ENCODE measurements around the gene GABPB1. TPM values are rescaled to one million over a fixed set of nuclear protein-coding genes. Genes with fewer than 3 reads are reported as not detected.

The GABPB1 gene
- total RNA-seq, 1 donor from 2014 or later: 10.9 TPM

DNA sequence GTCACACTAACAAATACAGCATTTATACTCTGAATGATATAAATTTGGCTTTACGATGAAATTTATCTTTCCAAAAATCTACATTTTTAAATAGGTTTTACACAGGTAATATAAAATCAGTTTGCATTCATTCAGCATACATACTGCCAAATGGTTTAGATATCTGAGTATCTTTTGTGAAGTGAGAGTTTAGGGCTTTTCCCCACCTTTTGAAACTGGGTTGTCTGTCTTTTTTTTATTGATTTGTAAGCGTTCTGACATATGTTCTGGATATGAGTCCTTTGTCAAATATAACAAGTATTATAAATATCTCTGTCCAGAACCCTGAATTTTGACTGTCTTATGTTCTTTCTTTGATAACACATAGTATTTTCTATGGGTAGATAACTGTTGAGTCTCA is 42.4 kb downstream of the GABPB1 start:
- Histone ChIP-seq H3K27me3 (no peaks in the 10 kb centered on the region), H3K36me3 (peaks cover 0 to 6% of the 10 kb centered on the region in 2 donors), H3K4me3 (no peak overlapping the region), H3K4me1 (no peaks in the 10 kb centered on the region), H3K27ac (no peak overlapping the region), H3K9me3 (no peaks in the 10 kb centered on the region)
- intact Hi-C loops (cut with DNase I): loop anchor here (10.0 kb wide), 1 partner anchor 62 kb away; no protein-coding TSS in a partner anchor
- TF ChIP-seq, protein P1, sequence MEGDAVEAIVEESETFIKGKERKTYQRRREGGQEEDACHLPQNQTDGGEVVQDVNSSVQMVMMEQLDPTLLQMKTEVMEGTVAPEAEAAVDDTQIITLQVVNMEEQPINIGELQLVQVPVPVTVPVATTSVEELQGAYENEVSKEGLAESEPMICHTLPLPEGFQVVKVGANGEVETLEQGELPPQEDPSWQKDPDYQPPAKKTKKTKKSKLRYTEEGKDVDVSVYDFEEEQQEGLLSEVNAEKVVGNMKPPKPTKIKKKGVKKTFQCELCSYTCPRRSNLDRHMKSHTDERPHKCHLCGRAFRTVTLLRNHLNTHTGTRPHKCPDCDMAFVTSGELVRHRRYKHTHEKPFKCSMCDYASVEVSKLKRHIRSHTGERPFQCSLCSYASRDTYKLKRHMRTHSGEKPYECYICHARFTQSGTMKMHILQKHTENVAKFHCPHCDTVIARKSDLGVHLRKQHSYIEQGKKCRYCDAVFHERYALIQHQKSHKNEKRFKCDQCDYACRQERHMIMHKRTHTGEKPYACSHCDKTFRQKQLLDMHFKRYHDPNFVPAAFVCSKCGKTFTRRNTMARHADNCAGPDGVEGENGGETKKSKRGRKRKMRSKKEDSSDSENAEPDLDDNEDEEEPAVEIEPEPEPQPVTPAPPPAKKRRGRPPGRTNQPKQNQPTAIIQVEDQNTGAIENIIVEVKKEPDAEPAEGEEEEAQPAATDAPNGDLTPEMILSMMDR (IDR thresholded peaks at IDR 0.05): no peak
- DNase-seq (ENCODE audit: low spot score in 2 of 2): no peak

DNA sequence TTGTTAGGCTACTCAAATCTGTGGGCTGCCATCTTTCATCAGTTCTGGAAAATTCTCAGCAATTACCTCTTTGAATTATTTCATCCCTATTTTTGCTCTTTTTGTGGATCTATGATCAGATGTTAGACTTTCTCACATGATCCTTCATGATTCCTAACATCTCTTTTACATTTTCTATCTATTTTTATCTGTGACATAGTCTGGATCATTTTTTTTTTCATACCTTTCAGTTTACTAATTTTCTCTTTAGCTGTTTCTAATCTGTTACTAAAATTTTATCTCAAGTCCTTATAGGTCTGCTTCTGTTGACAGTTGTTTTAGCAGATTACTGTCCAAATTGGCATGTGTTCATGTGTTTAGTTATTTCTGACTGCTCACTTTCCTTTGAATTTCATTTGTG is 47.2 kb downstream of the GABPB1 start:
- no peaks in the 10 kb centered on the region for H3K9me3 ChIP-seq
- H3K27ac ChIP-seq: no peak overlapping the region
- intact Hi-C loops (cut with DNase I): no loop called here
- H3K36me3 ChIP-seq: peaks cover 7 to 20% of the 10 kb centered on the region in 2 donors
- H3K4me3 ChIP-seq: no peak overlapping the region
- no peaks in the 10 kb centered on the region for H3K4me1 ChIP-seq
- no peaks in the 10 kb centered on the region for H3K27me3 ChIP-seq
- DNase-seq (ENCODE audit: low spot score in 2 of 2): no peak
- TF ChIP-seq, protein P1 (IDR thresholded peaks at IDR 0.05): no peak

DNA sequence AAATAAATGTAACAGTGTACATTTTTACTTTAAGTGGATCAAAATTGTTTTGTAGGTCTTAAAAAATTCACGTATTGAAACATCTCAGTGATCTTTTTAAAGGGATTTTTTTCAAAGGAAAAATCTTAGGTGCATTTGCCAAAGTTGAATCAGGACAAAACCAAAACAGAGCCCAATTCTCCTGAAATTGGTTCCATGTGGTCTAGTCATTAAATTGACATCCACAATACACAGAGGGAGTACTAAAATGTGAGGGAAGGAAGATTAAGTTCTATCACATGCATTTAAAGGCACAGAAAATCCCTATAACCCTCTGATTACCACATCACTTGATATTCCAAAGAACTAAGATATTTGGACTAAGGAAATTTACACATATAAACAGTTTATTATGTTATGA is 50.2 kb downstream of the GABPB1 start:
- intact Hi-C loops (cut with DNase I): no loop called here
- TF ChIP-seq, protein P1 (IDR thresholded peaks at IDR 0.05): no peak
- Histone ChIP-seq H3K27ac (no peak overlapping the region), H3K4me1 (no peaks in the 10 kb centered on the region), H3K27me3 (no peaks in the 10 kb centered on the region), H3K4me3 (no peak overlapping the region), H3K36me3 (peaks cover 23 to 43% of the 10 kb centered on the region in 2 donors), H3K9me3 (no peaks in the 10 kb centered on the region)
- DNase-seq (ENCODE audit: low spot score in 2 of 2): no peak

DNA sequence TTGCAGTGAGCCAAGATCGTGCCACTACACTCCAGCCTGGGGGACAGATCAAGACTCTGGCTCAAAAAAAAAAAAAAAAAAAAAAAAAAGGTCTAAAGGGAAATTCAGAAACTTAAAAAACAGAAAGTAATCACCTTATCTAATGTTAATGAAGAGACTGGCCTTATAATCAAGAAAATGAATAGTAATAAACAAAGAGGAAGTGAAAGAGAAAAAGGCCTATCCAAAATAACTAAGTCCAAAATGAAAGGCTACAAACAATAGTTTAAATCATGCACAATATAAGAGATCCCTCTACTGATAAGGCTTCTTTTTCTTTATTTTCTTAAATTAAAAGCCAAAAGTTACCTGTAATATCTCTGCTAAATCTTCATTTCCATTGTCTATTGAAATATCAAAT is 52.4 kb downstream of the GABPB1 start:
- H3K4me3 ChIP-seq: no peak overlapping the region
- H3K27ac ChIP-seq: no peak overlapping the region
- H3K27me3 ChIP-seq: no peaks in the 10 kb centered on the region
- peaks cover 28 to 58% of the 10 kb centered on the region in 2 donors for H3K36me3 ChIP-seq
- no peak for DNase-seq (ENCODE audit: low spot score in 2 of 2)
- intact Hi-C loops (cut with DNase I): no loop called here
- H3K9me3 ChIP-seq: no peaks in the 10 kb centered on the region
- H3K4me1 ChIP-seq: no peaks in the 10 kb centered on the region
- TF ChIP-seq, protein P1 (IDR thresholded peaks at IDR 0.05): no peak

DNA sequence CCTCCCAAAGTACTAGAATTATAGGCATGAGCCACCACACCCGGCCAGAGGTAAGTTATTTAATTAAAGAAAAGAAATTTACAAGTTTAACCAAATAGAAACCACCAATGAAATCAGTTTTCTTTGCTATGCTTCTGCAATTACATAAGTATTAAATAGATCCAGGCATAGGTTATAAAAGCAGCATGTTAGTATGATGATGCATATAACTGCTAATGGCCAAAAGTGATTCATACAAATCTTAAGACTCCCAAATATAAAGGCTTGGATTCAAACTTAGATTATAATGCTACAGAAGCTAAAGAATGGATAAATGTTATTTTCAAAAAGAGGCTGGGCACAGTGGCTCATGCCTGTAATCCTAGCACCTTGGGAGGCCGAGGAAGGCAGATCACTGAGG is 56.7 kb downstream of the GABPB1 start:
- no peaks in the 10 kb centered on the region for H3K27me3 ChIP-seq
- no peak overlapping the region for H3K4me3 ChIP-seq
- intact Hi-C loops (cut with DNase I): no loop called here
- H3K36me3 ChIP-seq: peaks cover 25 to 59% of the 10 kb centered on the region in 2 donors
- H3K4me1 ChIP-seq: no peaks in the 10 kb centered on the region
- TF ChIP-seq, protein P1 (IDR thresholded peaks at IDR 0.05): no peak
- H3K9me3 ChIP-seq: no peaks in the 10 kb centered on the region
- H3K27ac ChIP-seq: no peak overlapping the region
- DNase-seq (ENCODE audit: low spot score in 2 of 2): no peak

DNA sequence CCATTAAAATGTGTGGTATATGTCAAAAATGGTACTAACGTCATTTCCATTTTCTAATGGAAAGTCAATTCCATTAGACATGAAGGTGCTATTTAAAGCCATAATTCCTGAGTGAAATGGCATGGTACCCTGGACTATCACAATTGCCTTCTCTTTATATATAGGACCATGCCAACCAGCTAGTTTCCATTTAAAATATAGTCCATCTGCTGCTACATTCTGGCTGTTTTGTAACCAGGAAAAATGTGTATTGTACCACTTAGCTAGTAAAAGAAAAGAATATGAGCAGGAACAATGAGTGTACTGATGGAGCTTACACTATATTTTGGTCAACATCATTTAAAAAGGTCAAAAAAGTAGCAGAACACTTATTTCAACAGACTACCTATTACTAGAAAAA is 59.0 kb downstream of the GABPB1 start:
- DNase-seq (ENCODE audit: low spot score in 2 of 2): no peak
- TF ChIP-seq, protein P1 (IDR thresholded peaks at IDR 0.05): no peak
- intact Hi-C loops (cut with DNase I): no loop called here

More for the DNA sequence above, 59.0 kb downstream of the GABPB1 start:
- no peak overlapping the region for H3K27ac ChIP-seq
- H3K4me1 ChIP-seq: no peaks in the 10 kb centered on the region
- H3K9me3 ChIP-seq: no peaks in the 10 kb centered on the region
- peaks cover 8 to 43% of the 10 kb centered on the region in 2 donors for H3K36me3 ChIP-seq
- no peaks in the 10 kb centered on the region for H3K27me3 ChIP-seq
- no peak overlapping the region for H3K4me3 ChIP-seq

Data from ascending aorta (tissue), 2 donors.